ENCODE results near the gene PNPO. TPM values are rescaled to one million over a fixed set of nuclear protein-coding genes. Genes with fewer than 3 reads are reported as not detected.
"Not testable (repeated sequence)": the region's sequence is repeated elsewhere in the genome, so short reads cannot be mapped to it uniquely, and the experiment has no call there.

The PNPO gene
- total and polyA plus RNA-seq, 2 experiments from 2014 or later = 12.2 to 17.0 TPM

DNA sequence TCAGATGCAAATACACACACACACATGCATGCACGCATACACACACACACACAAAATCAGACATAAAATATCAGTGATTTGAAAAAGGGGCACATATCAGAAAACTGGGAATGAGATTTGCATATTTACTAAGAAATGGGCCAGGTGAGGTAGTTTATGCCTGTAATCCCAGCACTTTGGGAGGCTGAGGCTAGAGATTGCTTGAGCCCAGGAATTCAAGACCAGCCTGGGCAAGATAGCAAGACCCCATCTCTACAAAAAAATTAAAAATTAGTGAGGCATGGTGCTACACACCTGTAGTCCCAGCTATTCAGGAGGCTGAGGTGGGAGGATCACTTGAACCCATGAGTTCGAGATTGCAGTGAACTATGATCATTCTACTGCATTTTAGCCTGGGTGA lies 22.4 kb upstream of the PNPO start:
- no peaks in the 10 kb centered on the region for H3K27me3 ChIP-seq
- no peak overlapping the region for H3K27ac ChIP-seq
- no peak overlapping the region for H2AFZ ChIP-seq
- H3K36me3 ChIP-seq (replicated peaks; ENCODE audit: insufficient read depth, low read depth) = no peaks in the 10 kb centered on the region
- H3K9me2 ChIP-seq (replicated peaks; ENCODE audit: insufficient read depth) = no peaks in the 10 kb centered on the region
- no peaks in the 10 kb centered on the region for H3K4me1 ChIP-seq (ENCODE audit: insufficient read depth)
- TF ChIP-seq, protein P1, sequence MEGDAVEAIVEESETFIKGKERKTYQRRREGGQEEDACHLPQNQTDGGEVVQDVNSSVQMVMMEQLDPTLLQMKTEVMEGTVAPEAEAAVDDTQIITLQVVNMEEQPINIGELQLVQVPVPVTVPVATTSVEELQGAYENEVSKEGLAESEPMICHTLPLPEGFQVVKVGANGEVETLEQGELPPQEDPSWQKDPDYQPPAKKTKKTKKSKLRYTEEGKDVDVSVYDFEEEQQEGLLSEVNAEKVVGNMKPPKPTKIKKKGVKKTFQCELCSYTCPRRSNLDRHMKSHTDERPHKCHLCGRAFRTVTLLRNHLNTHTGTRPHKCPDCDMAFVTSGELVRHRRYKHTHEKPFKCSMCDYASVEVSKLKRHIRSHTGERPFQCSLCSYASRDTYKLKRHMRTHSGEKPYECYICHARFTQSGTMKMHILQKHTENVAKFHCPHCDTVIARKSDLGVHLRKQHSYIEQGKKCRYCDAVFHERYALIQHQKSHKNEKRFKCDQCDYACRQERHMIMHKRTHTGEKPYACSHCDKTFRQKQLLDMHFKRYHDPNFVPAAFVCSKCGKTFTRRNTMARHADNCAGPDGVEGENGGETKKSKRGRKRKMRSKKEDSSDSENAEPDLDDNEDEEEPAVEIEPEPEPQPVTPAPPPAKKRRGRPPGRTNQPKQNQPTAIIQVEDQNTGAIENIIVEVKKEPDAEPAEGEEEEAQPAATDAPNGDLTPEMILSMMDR (IDR thresholded peaks at IDR 0.05; ENCODE audit: poor library complexity) = no peak
- TF ChIP-seq EZH2 (IDR thresholded peaks at IDR 0.05; ENCODE audit: borderline replicate concordance) = no peak
- TF ChIP-seq EZH2phosphoT487 (IDR thresholded peaks at IDR 0.05; ENCODE audit: low read depth, severe bottlenecking, unreplicated experiment) = no peak
- WGBS (ENCODE audit: low lambda C conversion rate, missing lambda C conversion rate) = 98% methylated on average over 2 of the region's 2 CpGs
- H3K79me2 ChIP-seq = no peaks in the 10 kb centered on the region
- H4K20me1 ChIP-seq (ENCODE audit: insufficient read depth, poor library complexity, severe bottlenecking) = no peaks in the 10 kb centered on the region
- H3K4me3 ChIP-seq = no peak overlapping the region
- H3K4me2 ChIP-seq = no peak overlapping the region
- DNase-seq (ENCODE audit: low spot score) = no peak
- no peaks in the 10 kb centered on the region for H3K9me3 ChIP-seq (ENCODE audit: low read depth)

DNA sequence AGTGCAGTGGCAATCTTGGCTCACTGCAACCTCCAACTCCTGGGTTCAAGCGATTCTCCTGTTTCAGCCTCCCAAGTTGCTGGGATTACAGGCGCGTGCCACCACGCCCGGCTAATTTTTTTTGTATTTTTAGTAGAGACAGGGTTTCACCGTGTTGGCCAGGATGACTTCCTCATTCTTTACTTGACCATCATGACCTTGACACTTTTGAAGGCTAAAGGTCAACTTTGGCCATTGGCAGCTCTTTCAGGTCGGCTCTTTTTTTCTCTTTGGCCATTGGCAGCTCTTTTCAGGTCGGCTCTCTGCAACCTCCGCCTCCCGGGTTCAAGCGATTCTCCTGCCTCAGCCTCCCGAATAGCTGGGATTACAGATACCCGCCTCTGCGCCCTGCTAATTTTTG lies 21.5 kb upstream of the PNPO start:
- H3K4me2 ChIP-seq; H3K4me1 ChIP-seq (ENCODE audit: insufficient read depth); DNase-seq (ENCODE audit: low spot score); H3K36me3 ChIP-seq (replicated peaks; ENCODE audit: insufficient read depth, low read depth); H3K27ac ChIP-seq; H3K27me3 ChIP-seq; H4K20me1 ChIP-seq (ENCODE audit: insufficient read depth, poor library complexity, severe bottlenecking); H2AFZ ChIP-seq; H3K9me3 ChIP-seq (ENCODE audit: low read depth); H3K9me2 ChIP-seq (replicated peaks; ENCODE audit: insufficient read depth); H3K79me2 ChIP-seq; H3K4me3 ChIP-seq: not testable (repeated sequence)
- 99% methylated on average over 14 of the region's 14 CpGs for WGBS (ENCODE audit: low lambda C conversion rate, missing lambda C conversion rate)

DNA sequence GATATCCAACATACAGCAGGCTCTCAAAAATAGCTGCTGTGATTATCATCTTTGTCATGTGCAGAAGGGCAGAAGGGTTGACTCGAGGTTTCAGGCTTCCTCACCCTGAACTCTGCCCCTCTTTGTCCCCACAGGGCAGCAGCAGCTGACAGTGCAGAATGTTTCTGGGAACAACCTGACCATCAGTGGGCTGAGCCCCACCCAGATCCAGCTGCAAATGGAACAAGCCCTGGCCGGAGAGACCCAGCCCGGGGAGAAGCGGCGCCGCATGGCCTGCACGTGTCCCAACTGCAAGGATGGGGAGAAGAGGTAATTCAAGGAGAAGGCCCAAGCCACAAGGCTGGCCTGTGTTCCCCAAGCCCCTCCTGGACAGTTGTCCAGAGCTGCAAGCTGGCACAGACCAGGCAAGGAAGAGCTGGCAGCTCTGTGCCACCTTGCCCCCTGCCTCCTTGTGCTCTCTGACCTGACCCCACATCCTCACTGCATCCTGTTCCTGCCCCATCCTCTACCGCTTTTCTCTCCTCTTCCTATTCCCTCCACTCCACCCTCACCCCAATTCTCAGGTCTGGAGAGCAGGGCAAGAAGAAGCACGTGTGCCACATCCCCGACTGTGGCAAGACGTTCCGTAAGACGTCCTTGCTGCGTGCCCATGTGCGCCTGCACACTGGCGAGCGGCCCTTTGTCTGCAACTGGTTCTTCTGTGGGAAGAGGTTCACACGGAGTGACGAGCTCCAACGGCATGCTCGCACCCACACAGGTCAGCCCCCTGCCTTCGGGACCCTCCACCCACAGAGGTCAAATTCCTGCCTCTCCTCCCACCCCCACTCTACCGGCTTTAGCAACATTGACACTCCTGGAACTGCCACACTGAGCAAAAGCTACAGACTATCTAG lies 16.3 kb upstream of the PNPO start:
- H3K9me2 ChIP-seq (replicated peaks; ENCODE audit: insufficient read depth) = no peaks in the 10 kb centered on the region
- DNase-seq (ENCODE audit: low spot score) = no peak
- H4K20me1 ChIP-seq (ENCODE audit: insufficient read depth, poor library complexity, severe bottlenecking) = no peaks in the 10 kb centered on the region
- no peaks in the 10 kb centered on the region for H3K79me2 ChIP-seq
- no peak overlapping the region for H3K4me3 ChIP-seq
- H3K27ac ChIP-seq = no peak overlapping the region
- H3K4me2 ChIP-seq = no peak overlapping the region
- H3K4me1 ChIP-seq (ENCODE audit: insufficient read depth) = no peaks in the 10 kb centered on the region
- H3K9me3 ChIP-seq (ENCODE audit: low read depth) = no peaks in the 10 kb centered on the region
- H3K36me3 ChIP-seq (replicated peaks; ENCODE audit: insufficient read depth, low read depth) = no peaks in the 10 kb centered on the region
- H3K27me3 ChIP-seq = no peaks in the 10 kb centered on the region
- H2AFZ ChIP-seq = no peak overlapping the region
- 93% methylated on average over 23 of the region's 23 CpGs for WGBS (ENCODE audit: low lambda C conversion rate, missing lambda C conversion rate)
- TF ChIP-seq, protein P1 (IDR thresholded peaks at IDR 0.05; ENCODE audit: poor library complexity) = no peak
- no peak for TF ChIP-seq EZH2 (IDR thresholded peaks at IDR 0.05; ENCODE audit: borderline replicate concordance)
- TF ChIP-seq EZH2phosphoT487 (IDR thresholded peaks at IDR 0.05; ENCODE audit: low read depth, severe bottlenecking, unreplicated experiment) = no peak

DNA sequence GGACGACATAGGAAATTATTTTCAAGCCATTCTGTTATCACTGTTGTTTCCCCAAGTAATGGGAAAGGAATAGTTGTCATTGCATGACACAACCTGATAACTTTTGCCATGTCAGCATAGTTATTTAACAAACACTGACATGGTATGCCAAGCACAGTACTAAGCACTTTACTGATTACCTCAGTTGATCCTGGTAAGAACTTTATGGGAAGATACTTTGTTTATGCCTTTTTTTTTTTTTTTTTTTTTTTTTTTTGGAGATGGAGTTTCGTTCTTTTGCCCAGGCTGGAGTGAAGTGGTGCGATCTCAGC lies 15.7 kb upstream of the PNPO start:
- Histone ChIP-seq H3K9me2 (replicated peaks; ENCODE audit: insufficient read depth) (no peaks in the 10 kb centered on the region), H3K4me2 (no peak overlapping the region), H3K27me3 (no peaks in the 10 kb centered on the region), H3K79me2 (no peaks in the 10 kb centered on the region), H3K9me3 (ENCODE audit: low read depth) (no peaks in the 10 kb centered on the region), H3K4me1 (ENCODE audit: insufficient read depth) (no peaks in the 10 kb centered on the region), H4K20me1 (ENCODE audit: insufficient read depth, poor library complexity, severe bottlenecking) (no peaks in the 10 kb centered on the region), H3K36me3 (replicated peaks; ENCODE audit: insufficient read depth, low read depth) (no peaks in the 10 kb centered on the region), H3K27ac (no peak overlapping the region), H2AFZ (no peak overlapping the region), H3K4me3 (no peak overlapping the region)
- WGBS (ENCODE audit: low lambda C conversion rate, missing lambda C conversion rate) = 86% methylated on average over 3 of the region's 3 CpGs
- DNase-seq (ENCODE audit: low spot score) = no peak
- TF ChIP-seq EZH2 (IDR thresholded peaks at IDR 0.05; ENCODE audit: borderline replicate concordance) (no peak), EZH2phosphoT487 (IDR thresholded peaks at IDR 0.05; ENCODE audit: low read depth, severe bottlenecking, unreplicated experiment) (no peak)
- TF ChIP-seq, protein P1 (IDR thresholded peaks at IDR 0.05; ENCODE audit: poor library complexity) = no peak

Data from hepatocyte (in vitro differentiated cells).